ACC112 (cell line): Measurements from ENCODE around the gene USH2A.

Experiments used
- H2AFZ ChIP-seq: fragments of 200-600 bp; sonication (generic); one replicate; pipeline ENCODE4 v1.6.0; 2017; ENCODE audit warnings: antibody characterized with exemption, low read length; ENCODE audit not compliant: unreplicated experiment
- H3K27ac ChIP-seq: fragments of 200-600 bp; sonication (generic); 2 replicates; pipeline ENCODE4 v1.5.1; 2014; ENCODE audit warnings: low read depth, mild to moderate bottlenecking, antibody characterized with exemption, low read length, moderate library complexity
- H3K27me3 ChIP-seq: fragments of 200-600 bp; sonication (generic); 2 replicates; pipeline ENCODE4 v1.6.1; 2014; ENCODE audit warnings: mild to moderate bottlenecking, antibody characterized with exemption, low read length, moderate library complexity, mixed read lengths; ENCODE audit not compliant: insufficient read depth
- H3K36me3 ChIP-seq: fragments of 200-600 bp; sonication (generic); 2 replicates; pipeline ENCODE4 v1.6.1; 2016; ENCODE audit warnings: mild to moderate bottlenecking, antibody characterized with exemption, low read length, moderate library complexity, mixed read lengths; ENCODE audit not compliant: insufficient read depth
- H3K4me1 ChIP-seq: fragments of 200-600 bp; sonication (generic); one replicate; pipeline ENCODE4 v1.6.1; 2016; ENCODE audit warnings: low read length, mixed read lengths; ENCODE audit not compliant: insufficient read depth, unreplicated experiment, control insufficient read depth
- H3K4me3 ChIP-seq: fragments of 200-600 bp; sonication (generic); 2 replicates; pipeline ENCODE4 v1.5.1; 2014; ENCODE audit warnings: mild to moderate bottlenecking, low read depth, low read length
- H3K79me2 ChIP-seq: fragments of 200-600 bp; sonication (generic); one replicate; pipeline ENCODE4 v1.6.0; 2016; ENCODE audit warnings: low read length; ENCODE audit not compliant: control insufficient read depth, unreplicated experiment, insufficient read depth

Gene USH2A

DNA sequence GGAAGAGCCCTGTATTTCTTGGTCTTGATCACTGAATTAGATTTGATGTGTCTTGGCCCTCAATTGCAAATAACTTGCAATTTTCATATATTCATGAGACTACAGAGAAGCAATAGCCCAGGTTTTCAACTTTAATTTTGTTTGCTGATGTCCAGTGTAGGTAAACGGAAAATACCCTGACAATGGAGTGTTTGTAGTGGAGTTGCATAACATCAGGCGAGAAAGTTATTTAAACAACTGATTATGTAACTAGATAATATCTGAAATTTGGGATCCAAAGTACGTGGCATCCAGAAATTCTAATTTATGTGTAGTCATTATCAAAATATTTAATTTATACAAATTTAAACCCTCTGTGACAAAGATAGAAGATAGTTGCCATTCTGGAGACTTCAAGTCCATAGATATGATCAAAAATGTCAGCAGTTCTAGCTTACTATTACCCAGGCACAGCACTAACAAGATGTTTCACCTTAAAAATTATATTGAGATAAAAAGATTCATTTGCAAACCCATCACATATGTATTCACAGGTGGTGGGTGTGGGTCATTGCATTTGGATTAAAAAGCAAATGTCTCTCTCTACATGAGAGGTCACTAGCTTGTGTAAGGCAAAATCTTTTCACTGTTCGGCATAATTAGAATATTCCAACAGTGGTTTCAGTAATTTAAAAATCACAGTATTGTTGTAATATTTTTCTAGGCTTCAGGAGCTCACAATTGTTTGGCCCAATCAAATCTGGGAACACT lies 705.4 kb downstream of the USH2A start:
- H2AFZ ChIP-seq, result no peak overlapping the region
- no peaks in the 10 kb centered on the region for H3K4me1 ChIP-seq
- no peaks in the 10 kb centered on the region for H3K36me3 ChIP-seq
- no peaks in the 10 kb centered on the region for H3K27me3 ChIP-seq
- H3K4me3 ChIP-seq, result no peak overlapping the region
- H3K27ac ChIP-seq, result no peak overlapping the region
- H3K79me2 ChIP-seq, result no peaks in the 10 kb centered on the region

GRCh38 chr1:215710899-215711225 lies 712.4 kb downstream of the USH2A start:
- peaks cover 3% of the 10 kb centered on the region for H3K4me1 ChIP-seq
- H3K36me3 ChIP-seq, result no peaks in the 10 kb centered on the region
- no peaks in the 10 kb centered on the region for H3K27me3 ChIP-seq
- no peaks in the 10 kb centered on the region for H3K79me2 ChIP-seq
- no peak overlapping the region for H2AFZ ChIP-seq
- H3K27ac ChIP-seq, result no peak overlapping the region
- H3K4me3 ChIP-seq, result no peak overlapping the region

DNA sequence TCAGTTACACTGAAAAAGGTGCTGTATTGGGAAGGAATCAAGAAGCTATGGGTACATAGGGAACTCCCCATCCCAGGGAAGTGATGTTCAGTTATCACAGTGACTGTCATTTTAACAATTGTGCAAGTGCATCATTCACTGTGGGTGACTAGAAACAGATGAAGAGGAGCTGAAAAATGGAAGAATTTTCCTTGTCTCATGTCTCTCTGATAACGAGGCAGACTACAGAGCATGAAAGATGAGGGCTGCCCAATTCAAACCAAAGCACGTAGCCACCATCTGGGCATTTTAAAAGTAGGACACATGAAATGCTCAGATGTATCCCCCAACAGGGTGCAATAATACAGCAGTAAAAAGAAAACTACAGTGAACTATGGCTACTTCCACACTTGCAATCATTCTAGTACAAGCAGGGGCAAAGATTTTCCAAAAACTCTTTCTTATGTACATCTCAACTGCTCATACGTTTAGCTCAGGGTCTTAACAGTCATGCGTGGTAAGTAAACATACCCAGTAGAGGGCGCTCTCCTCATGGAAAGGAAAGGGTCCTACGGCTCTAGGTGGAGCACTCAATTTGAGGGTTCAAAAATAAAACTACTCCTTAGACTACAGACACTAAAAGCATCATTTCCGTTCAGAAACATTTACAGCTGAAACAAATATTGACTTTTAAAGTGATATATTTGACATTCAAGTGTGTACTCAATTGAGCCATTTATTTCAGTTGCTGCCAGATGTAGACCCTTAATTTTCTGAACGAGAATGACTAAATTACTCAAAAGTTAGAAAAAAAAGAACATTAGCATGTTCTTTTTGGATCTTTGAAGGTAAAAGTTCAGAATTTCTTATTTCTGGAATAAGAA lies 713.0 kb downstream of the USH2A start:
- no peak overlapping the region for H3K27ac ChIP-seq
- H3K79me2 ChIP-seq, result no peaks in the 10 kb centered on the region
- H3K36me3 ChIP-seq, result no peaks in the 10 kb centered on the region
- H2AFZ ChIP-seq, result peak overlapping the region; percentile 4
- no peaks in the 10 kb centered on the region for H3K27me3 ChIP-seq
- H3K4me1 ChIP-seq, result peaks cover 3% of the 10 kb centered on the region
- H3K4me3 ChIP-seq, result no peak overlapping the region

DNA sequence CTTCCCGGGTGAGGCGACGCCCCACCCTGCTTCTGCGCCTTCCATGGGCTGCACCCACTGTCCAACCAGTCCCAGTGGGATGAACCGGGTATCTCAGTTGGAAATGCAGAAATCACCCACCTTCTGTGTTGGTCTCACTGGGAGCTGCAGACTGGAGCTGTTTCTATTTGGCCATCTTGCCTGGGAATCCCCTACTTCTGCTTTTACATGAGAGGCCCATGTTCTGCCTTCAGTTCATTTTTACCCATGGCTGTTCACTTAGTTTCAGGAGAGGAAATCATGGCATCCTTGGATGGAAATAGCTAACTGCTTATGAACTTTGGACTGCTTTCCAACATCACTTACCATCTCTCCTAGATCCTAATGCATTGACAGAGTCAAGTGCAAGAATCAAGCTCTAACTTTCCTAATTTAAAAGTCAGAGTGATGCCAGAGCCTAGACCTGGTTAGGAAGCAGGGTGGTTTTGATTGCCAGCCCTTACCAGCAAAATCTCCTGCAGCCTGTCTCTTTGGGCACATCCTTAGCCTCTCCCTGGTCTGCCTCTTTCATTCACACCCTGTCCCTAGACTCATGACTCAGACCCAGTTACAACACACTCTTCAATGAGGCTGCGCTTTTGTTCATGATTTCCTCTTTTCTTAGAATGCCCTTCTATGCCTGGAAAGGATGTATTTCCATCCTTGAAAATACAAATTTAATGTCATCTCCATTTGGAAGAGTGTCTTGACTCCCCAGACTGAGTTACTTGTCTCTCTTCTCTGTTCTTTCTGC lies 719.0 kb downstream of the USH2A start:
- H3K27me3 ChIP-seq, result no peaks in the 10 kb centered on the region
- H3K79me2 ChIP-seq, result no peaks in the 10 kb centered on the region
- H3K4me1 ChIP-seq, result peaks cover 4% of the 10 kb centered on the region
- no peak overlapping the region for H2AFZ ChIP-seq
- H3K27ac ChIP-seq, result no peak overlapping the region
- H3K4me3 ChIP-seq, result no peak overlapping the region
- H3K36me3 ChIP-seq, result no peaks in the 10 kb centered on the region

DNA sequence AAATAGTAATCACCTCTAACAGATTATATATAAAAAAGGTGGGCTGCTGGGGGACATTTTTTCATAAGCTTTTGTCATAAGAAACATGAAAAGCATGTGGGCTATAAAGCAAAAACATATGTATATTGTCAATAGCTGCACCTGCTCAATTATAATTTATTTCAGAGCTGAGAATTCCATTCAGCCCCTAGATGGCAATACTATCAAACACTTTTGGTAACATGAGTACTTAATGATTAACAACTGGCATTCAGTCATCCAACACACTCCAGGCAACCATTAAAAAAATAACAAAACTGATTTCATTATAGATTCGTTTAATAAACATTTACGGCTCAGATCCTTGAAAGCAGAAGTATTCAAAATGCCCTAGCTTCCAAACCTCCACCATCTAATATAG lies 741.0 kb downstream of the USH2A start:
- peaks cover 8% of the 10 kb centered on the region; the same call in 1 of the 2 replicates for H3K27me3 ChIP-seq
- H3K36me3 ChIP-seq, result no peaks in the 10 kb centered on the region
- no peaks in the 10 kb centered on the region for H3K79me2 ChIP-seq
- H2AFZ ChIP-seq, result no peak overlapping the region
- no peaks in the 10 kb centered on the region for H3K4me1 ChIP-seq
- no peak overlapping the region for H3K27ac ChIP-seq
- no peak overlapping the region for H3K4me3 ChIP-seq

DNA sequence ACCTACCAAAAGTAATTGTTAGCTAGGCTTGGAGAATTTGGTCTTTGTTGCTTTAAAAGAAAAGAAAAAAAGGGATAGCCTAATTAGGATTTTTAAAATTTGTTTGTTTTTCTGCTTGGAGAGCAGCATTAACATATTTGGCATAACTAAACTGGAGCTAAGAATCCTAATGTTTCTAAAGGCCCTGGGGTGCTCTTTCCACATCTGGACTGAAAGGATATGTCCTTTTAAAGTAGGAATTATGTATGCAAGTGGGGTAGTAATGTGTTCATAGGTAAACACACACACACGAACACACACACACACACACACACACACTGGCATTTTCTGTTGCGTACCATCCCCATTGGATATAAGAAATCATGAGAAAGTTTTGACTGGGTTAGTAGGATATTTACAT lies 742.2 kb downstream of the USH2A start:
- Histone ChIP-seq H3K27ac (no peak overlapping the region), H3K79me2 (no peaks in the 10 kb centered on the region), H3K27me3 (peaks cover 14% of the 10 kb centered on the region; the same call in 1 of the 2 replicates), H3K36me3 (no peaks in the 10 kb centered on the region), H3K4me3 (no peak overlapping the region), H2AFZ (no peak overlapping the region), H3K4me1 (no peaks in the 10 kb centered on the region)

DNA sequence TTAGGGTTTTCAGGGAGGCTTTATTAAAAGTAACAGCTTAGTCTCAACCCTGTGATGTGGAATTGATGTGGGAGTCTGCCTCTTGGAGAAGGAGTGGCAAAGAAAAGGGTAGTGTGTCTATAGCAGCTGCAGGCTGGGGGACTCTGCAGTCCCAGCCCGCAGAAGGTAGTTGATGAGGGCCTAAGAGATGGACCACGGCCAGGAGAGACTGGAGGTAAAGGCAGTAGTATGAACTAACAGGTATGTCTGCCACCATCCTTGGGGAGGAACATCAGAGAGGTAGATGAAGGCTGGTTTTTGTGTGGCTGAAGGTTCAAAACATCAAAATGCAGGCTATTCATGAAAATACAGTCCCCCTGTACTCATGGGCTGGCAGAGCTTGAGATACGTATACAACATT lies 744.0 kb downstream of the USH2A start:
- Histone ChIP-seq H2AFZ (no peak overlapping the region), H3K79me2 (no peaks in the 10 kb centered on the region), H3K36me3 (no peaks in the 10 kb centered on the region), H3K27me3 (peaks cover 14% of the 10 kb centered on the region; the same call in 1 of the 2 replicates), H3K4me1 (no peaks in the 10 kb centered on the region), H3K4me3 (no peak overlapping the region), H3K27ac (no peak overlapping the region)

DNA sequence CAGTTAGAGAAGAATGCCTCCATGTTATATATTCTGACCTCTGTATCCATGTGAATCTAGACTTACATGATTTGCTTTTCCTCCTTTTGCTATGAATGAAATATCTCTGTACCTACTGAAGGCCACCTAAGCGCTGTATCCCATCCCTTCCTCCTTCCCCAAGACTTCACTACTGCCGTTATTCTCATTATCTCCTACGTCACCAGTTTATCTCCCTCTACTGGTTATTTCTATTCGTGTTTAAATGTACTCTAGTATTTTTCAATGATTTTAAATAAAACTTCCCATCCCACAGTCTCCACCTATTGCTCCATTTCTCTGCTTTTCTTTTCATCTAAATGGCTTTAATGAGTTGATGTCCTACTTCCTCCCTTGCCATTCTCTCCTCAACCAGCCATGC lies 746.1 kb downstream of the USH2A start:
- no peaks in the 10 kb centered on the region for H3K4me1 ChIP-seq
- H3K4me3 ChIP-seq, result no peak overlapping the region
- H3K27me3 ChIP-seq, result peaks cover 14% of the 10 kb centered on the region; the same call in 1 of the 2 replicates
- H2AFZ ChIP-seq, result no peak overlapping the region
- H3K36me3 ChIP-seq, result no peaks in the 10 kb centered on the region
- H3K79me2 ChIP-seq, result no peaks in the 10 kb centered on the region
- H3K27ac ChIP-seq, result no peak overlapping the region

DNA sequence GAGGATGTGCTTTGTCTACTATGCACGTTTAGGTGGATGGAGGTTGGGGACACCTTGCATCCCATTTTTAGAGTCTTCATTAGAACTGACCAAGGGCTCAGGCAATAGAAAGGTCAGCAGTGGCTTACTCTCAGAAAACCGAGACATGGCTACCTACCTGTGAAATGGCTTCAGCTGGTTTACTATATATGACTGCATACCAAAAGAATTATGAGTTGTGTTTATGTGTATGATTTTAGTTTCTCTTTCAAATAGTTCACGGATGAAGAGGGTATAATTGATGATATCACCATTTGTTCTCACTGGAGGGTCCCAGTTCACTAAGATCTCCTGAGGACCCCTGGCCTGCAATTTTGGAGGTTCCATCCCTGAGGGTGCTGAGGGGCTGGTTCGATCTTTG lies 749.3 kb downstream of the USH2A start:
- Histone ChIP-seq H3K4me1 (no peaks in the 10 kb centered on the region), H2AFZ (no peak overlapping the region), H3K4me3 (no peak overlapping the region), H3K36me3 (no peaks in the 10 kb centered on the region), H3K27ac (no peak overlapping the region), H3K27me3 (peaks cover 19% of the 10 kb centered on the region; the same call in 1 of the 2 replicates), H3K79me2 (no peaks in the 10 kb centered on the region)

DNA sequence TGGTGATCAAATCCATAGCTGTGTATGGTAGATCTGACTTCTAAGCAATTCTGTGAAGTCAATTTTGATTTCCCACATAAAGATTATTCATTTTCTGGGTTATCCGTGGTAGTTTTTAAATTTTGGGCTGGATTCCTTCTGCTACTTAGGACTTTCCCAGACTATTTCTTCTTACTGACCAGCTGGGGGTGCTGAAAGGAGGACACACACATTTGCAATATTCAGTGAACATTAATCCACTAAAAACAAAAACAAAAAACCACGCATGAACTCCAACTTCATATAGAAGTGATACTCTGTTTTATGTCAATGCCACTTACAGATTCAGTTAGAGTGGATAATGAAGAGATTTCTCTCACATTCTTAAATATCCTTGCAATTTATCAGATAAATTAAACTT lies 750.8 kb downstream of the USH2A start:
- Histone ChIP-seq H3K27ac (no peak overlapping the region), H3K4me1 (no peaks in the 10 kb centered on the region), H3K4me3 (no peak overlapping the region), H2AFZ (no peak overlapping the region), H3K79me2 (no peaks in the 10 kb centered on the region), H3K27me3 (peaks cover 14% of the 10 kb centered on the region; the same call in 1 of the 2 replicates), H3K36me3 (no peaks in the 10 kb centered on the region)
